ENCODE results near the gene HCN3. TPM values are rescaled to one million over a fixed set of nuclear protein-coding genes. Genes with fewer than 3 reads are reported as not detected.
A peak's percentile ranks its signal among the peaks of the same experiment; 100 is the strongest.

The HCN3 gene
- total RNA-seq, 3 donors from 2014 or later, result 1.3 to 2.3 (median 2.3) TPM

GRCh38 chr1:155251566-155251965 lies 25.7 kb upstream of the HCN3 start:
- intact Hi-C loops (cut with DNase I; ENCODE audit: low total_unique reads), result loop anchor here (5.0 kb wide), 1 partner anchor 71 kb away; the partner anchor contains the start of gene RUSC1
- no peaks in the 10 kb centered on the region for H3K9me3 ChIP-seq
- peaks cover 7 to 10% of the 10 kb centered on the region in 2 donors for H3K4me1 ChIP-seq
- H3K27ac ChIP-seq, result no peak overlapping the region
- H3K4me3 ChIP-seq, result no peak overlapping the region
- TF ChIP-seq POLR2A (IDR thresholded peaks at IDR 0.05) (no peak), CTCF (IDR thresholded peaks at IDR 0.05) (no peak), POLR2AphosphoS5 (IDR thresholded peaks at IDR 0.05) (no peak)
- DNase-seq (ENCODE audit: low spot score in 2 of 2), result no peak
- H3K27me3 ChIP-seq, result no peaks in the 10 kb centered on the region
- H3K36me3 ChIP-seq, result no peaks in the 10 kb centered on the region

GRCh38 chr1:155253208-155253607 lies 24.1 kb upstream of the HCN3 start:
- no peak overlapping the region for H3K4me3 ChIP-seq
- no peak overlapping the region for H3K27ac ChIP-seq
- H3K4me1 ChIP-seq, result peaks cover 7 to 10% of the 10 kb centered on the region in 2 donors
- TF ChIP-seq POLR2AphosphoS5 (IDR thresholded peaks at IDR 0.05) (no peak), POLR2A (IDR thresholded peaks at IDR 0.05) (no peak), CTCF (IDR thresholded peaks at IDR 0.05) (no peak)
- intact Hi-C loops (cut with DNase I; ENCODE audit: low total_unique reads), result loop anchor here (5.0 kb wide), 1 partner anchor 69 kb away; the partner anchor contains the start of gene RUSC1
- no peaks in the 10 kb centered on the region for H3K36me3 ChIP-seq
- no peaks in the 10 kb centered on the region for H3K27me3 ChIP-seq
- DNase-seq (ENCODE audit: low spot score in 2 of 2), result no peak
- no peaks in the 10 kb centered on the region for H3K9me3 ChIP-seq

DNA sequence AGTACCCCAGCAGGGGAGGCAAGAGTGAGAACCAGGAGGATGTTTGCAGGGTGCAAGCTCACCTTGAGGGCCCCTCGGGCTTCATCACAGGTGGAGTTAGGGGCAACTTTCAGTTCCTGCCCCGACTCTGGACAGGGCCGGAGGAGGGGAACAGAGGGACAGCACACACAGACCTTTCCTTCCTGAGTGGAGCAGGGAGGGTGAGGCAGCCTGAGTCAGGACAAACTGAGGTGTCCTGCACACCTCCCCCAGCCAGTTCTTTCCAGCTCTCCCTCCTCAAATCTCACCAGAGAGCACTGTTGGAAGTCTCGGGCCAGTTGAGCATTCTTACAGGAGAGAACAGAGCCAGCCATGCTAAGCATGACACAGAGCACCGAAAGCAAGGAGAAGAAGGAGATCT lies 23.5 kb upstream of the HCN3 start:
- DNase-seq (ENCODE audit: low spot score in 2 of 2), result no peak
- H3K9me3 ChIP-seq, result no peaks in the 10 kb centered on the region
- intact Hi-C loops (cut with DNase I; ENCODE audit: low total_unique reads), result loop anchor here (5.0 kb wide), 1 partner anchor 69 kb away; the partner anchor contains the start of gene RUSC1
- H3K27me3 ChIP-seq, result no peaks in the 10 kb centered on the region
- TF ChIP-seq CTCF (IDR thresholded peaks at IDR 0.05), result no peak
- no peak for TF ChIP-seq POLR2A (IDR thresholded peaks at IDR 0.05)
- no peak for TF ChIP-seq POLR2AphosphoS5 (IDR thresholded peaks at IDR 0.05)
- H3K4me3 ChIP-seq, result peak overlapping the region in 2 of 3 donors; percentile 78 to 97
- peaks cover 3% of the 10 kb centered on the region for H3K36me3 ChIP-seq
- peaks cover 7 to 10% of the 10 kb centered on the region in 2 donors for H3K4me1 ChIP-seq
- H3K27ac ChIP-seq, result peak overlapping the region; percentile 96

DNA sequence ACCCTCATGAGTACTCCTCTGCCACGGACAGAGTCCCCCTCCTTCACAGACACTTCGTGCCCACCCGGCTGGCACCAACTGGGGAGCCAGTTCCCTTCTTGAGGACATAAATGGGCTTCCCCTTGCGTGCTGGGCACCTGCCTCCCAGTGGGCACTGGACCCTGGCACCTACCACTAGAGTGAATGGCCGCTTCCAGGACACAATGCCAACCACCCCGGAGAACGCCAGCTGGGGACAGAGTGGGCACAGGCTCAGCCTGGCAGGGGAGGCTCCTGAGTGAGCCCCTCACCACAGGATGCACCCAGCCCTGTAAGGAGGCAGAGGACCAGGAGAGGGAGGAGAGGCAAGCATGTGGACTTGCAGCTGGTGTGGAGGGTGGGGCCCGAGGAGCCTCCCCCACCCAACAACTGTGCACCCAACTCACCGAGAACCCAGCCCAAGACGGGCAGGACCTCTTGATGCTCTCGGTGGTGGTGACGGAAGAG lies 23.0 kb upstream of the HCN3 start:
- Histone ChIP-seq H3K36me3 (peaks cover 4% of the 10 kb centered on the region), H3K27ac (peak overlapping the region; percentile 96), H3K9me3 (no peaks in the 10 kb centered on the region), H3K27me3 (no peaks in the 10 kb centered on the region), H3K4me1 (peaks cover 7 to 10% of the 10 kb centered on the region in 2 donors), H3K4me3 (peak overlapping the region; percentile 78 to 97 (median 95))
- TF ChIP-seq POLR2AphosphoS5 (IDR thresholded peaks at IDR 0.05) (no peak), POLR2A (IDR thresholded peaks at IDR 0.05) (no peak)
- DNase-seq (ENCODE audit: low spot score in 2 of 2), result no peak
- intact Hi-C loops (cut with DNase I; ENCODE audit: low total_unique reads), result loop anchor here (5.0 kb wide), 1 partner anchor 68 kb away; the partner anchor contains the start of gene RUSC1

DNA sequence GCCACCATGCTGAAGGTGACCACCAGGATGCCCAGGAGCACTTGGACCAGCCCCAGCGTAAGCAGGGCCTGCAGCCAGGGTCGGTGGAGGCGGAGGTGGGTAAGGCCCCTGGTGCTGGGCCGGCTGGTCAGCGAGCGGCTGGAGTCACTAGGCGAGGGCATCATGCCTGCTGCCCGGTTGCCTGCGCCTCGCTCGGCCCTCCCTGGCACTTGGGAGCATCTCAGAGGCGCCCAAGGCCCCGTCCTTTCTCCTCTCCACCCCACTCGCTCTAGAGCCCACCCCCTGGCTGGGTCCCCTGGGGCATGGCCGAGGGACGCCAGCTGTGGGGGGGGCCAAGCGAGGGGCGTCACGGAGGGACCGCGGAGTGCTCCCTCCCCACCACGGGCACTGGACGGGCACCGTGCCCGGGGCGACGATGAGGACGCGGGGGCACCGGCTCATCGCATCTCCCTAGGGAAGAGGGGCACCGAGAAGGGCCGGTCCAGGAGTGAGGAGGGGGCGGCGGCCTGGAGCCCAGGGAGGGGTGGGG lies 22.5 kb upstream of the HCN3 start:
- Histone ChIP-seq H3K9me3 (no peaks in the 10 kb centered on the region), H3K36me3 (peaks cover 4% of the 10 kb centered on the region), H3K27ac (peak overlapping the region; percentile 96), H3K27me3 (no peaks in the 10 kb centered on the region), H3K4me3 (peak overlapping the region; percentile 78 to 97 (median 95)), H3K4me1 (peaks cover 7 to 10% of the 10 kb centered on the region in 2 donors)
- intact Hi-C loops (cut with DNase I; ENCODE audit: low total_unique reads), result loop anchor here (5.0 kb wide), 1 partner anchor 68 kb away; the partner anchor contains the start of gene RUSC1
- no peak for DNase-seq (ENCODE audit: low spot score in 2 of 2)
- TF ChIP-seq CTCF (IDR thresholded peaks at IDR 0.05) (no peak), POLR2AphosphoS5 (IDR thresholded peaks at IDR 0.05) (no peak), POLR2A (IDR thresholded peaks at IDR 0.05) (no peak)
